Measurements from ENCODE around the gene EXOC3L1. TPM values are rescaled to one million over a fixed set of nuclear protein-coding genes. Genes with fewer than 3 reads are reported as not detected.
A peak's percentile ranks its signal among the peaks of the same experiment; 100 is the strongest.

EXOC3L1 gene
- total RNA-seq, 1 experiment from 2014 or later = 4.0 TPM

GRCh38 chr16:67226804-67227566, 37.0 kb upstream of the EXOC3L1 start, which contains the start of gene TMEM208 (continued):
- TF ChIP-seq, protein P1, sequence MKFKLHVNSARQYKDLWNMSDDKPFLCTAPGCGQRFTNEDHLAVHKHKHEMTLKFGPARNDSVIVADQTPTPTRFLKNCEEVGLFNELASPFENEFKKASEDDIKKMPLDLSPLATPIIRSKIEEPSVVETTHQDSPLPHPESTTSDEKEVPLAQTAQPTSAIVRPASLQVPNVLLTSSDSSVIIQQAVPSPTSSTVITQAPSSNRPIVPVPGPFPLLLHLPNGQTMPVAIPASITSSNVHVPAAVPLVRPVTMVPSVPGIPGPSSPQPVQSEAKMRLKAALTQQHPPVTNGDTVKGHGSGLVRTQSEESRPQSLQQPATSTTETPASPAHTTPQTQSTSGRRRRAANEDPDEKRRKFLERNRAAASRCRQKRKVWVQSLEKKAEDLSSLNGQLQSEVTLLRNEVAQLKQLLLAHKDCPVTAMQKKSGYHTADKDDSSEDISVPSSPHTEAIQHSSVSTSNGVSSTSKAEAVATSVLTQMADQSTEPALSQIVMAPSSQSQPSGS (CRISPR knock-in tag; IDR thresholded peaks at IDR 0.05; ENCODE audit: borderline replicate concordance, low read depth) = no peak
- TF ChIP-seq, protein P2, sequence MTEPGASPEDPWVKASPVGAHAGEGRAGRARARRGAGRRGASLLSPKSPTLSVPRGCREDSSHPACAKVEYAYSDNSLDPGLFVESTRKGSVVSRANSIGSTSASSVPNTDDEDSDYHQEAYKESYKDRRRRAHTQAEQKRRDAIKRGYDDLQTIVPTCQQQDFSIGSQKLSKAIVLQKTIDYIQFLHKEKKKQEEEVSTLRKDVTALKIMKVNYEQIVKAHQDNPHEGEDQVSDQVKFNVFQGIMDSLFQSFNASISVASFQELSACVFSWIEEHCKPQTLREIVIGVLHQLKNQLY (CRISPR knock-in tag; IDR thresholded peaks at IDR 0.05) = no peak
- no peak for TF ChIP-seq HMGA2 (CRISPR knock-in tag; IDR thresholded peaks at IDR 0.05)
- TF ChIP-seq ZBTB21 (CRISPR knock-in tag; IDR thresholded peaks at IDR 0.05; ENCODE audit: borderline replicate concordance) = no peak
- TF ChIP-seq, protein P3, sequence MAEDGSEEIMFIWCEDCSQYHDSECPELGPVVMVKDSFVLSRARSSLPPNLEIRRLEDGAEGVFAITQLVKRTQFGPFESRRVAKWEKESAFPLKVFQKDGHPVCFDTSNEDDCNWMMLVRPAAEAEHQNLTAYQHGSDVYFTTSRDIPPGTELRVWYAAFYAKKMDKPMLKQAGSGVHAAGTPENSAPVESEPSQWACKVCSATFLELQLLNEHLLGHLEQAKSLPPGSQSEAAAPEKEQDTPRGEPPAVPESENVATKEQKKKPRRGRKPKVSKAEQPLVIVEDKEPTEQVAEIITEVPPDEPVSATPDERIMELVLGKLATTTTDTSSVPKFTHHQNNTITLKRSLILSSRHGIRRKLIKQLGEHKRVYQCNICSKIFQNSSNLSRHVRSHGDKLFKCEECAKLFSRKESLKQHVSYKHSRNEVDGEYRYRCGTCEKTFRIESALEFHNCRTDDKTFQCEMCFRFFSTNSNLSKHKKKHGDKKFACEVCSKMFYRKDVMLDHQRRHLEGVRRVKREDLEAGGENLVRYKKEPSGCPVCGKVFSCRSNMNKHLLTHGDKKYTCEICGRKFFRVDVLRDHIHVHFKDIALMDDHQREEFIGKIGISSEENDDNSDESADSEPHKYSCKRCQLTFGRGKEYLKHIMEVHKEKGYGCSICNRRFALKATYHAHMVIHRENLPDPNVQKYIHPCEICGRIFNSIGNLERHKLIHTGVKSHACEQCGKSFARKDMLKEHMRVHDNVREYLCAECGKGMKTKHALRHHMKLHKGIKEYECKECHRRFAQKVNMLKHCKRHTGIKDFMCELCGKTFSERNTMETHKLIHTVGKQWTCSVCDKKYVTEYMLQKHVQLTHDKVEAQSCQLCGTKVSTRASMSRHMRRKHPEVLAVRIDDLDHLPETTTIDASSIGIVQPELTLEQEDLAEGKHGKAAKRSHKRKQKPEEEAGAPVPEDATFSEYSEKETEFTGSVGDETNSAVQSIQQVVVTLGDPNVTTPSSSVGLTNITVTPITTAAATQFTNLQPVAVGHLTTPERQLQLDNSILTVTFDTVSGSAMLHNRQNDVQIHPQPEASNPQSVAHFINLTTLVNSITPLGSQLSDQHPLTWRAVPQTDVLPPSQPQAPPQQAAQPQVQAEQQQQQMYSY (CRISPR knock-in tag; IDR thresholded peaks at IDR 0.05) = no peak
- 0 out of 2 replicates have a peak, but pooled peaks have one; percentile 39 for TF ChIP-seq ZNF416 (CRISPR knock-in tag; IDR thresholded peaks at IDR 0.05)
- TF ChIP-seq SMAD4 (CRISPR knock-in tag; IDR thresholded peaks at IDR 0.05) = no peak
- peak; percentile 93 for TF ChIP-seq GABPB1 (CRISPR knock-in tag; IDR thresholded peaks at IDR 0.05)
- TF ChIP-seq ZNF317 (CRISPR knock-in tag; IDR thresholded peaks at IDR 0.05; ENCODE audit: borderline replicate concordance, low read depth) = no peak
- TF ChIP-seq, protein P4, sequence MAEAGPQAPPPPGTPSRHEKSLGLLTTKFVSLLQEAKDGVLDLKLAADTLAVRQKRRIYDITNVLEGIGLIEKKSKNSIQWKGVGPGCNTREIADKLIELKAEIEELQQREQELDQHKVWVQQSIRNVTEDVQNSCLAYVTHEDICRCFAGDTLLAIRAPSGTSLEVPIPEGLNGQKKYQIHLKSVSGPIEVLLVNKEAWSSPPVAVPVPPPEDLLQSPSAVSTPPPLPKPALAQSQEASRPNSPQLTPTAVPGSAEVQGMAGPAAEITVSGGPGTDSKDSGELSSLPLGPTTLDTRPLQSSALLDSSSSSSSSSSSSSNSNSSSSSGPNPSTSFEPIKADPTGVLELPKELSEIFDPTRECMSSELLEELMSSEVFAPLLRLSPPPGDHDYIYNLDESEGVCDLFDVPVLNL (CRISPR knock-in tag; IDR thresholded peaks at IDR 0.05; ENCODE audit: borderline replicate concordance, low read depth) = no peak
- TF ChIP-seq GRHL2 (CRISPR knock-in tag; IDR thresholded peaks at IDR 0.05; ENCODE audit: insufficient replicate concordance, severe bottlenecking) = no peak
- TF ChIP-seq, protein P5, sequence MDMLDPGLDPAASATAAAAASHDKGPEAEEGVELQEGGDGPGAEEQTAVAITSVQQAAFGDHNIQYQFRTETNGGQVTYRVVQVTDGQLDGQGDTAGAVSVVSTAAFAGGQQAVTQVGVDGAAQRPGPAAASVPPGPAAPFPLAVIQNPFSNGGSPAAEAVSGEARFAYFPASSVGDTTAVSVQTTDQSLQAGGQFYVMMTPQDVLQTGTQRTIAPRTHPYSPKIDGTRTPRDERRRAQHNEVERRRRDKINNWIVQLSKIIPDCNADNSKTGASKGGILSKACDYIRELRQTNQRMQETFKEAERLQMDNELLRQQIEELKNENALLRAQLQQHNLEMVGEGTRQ (CRISPR knock-in tag; IDR thresholded peaks at IDR 0.05) = 0 out of 2 replicates have a peak, but pooled peaks have one; percentile 17
- peak; percentile 100 for TF ChIP-seq SP1 (CRISPR knock-in tag; conservative IDR thresholded peaks at IDR 0.05)
- TF ChIP-seq FOXK1 (CRISPR knock-in tag; IDR thresholded peaks at IDR 0.05) = peak; percentile 94
- no peak for TF ChIP-seq CTCF (IDR thresholded peaks at IDR 0.05)
- no peak for TF ChIP-seq ZNF121 (CRISPR knock-in tag; IDR thresholded peaks at IDR 0.05)
- peak; percentile 47; the same call in 1 of the 2 replicates for TF ChIP-seq NFATC4 (CRISPR knock-in tag; IDR thresholded peaks at IDR 0.05)
- no peak for TF ChIP-seq JUN (CRISPR knock-in tag; IDR thresholded peaks at IDR 0.05)
- no peak for TF ChIP-seq NFE2L1 (CRISPR knock-in tag; IDR thresholded peaks at IDR 0.05)
- no peak for TF ChIP-seq MXD4 (CRISPR knock-in tag; IDR thresholded peaks at IDR 0.05; ENCODE audit: borderline replicate concordance)
- no peak for TF ChIP-seq ZNF219 (CRISPR knock-in tag; IDR thresholded peaks at IDR 0.05; ENCODE audit: borderline replicate concordance)
